Thoracic aorta (tissue), 2 donors: ENCODE data around the gene LYPD6B. TPM values are rescaled to one million over a fixed set of nuclear protein-coding genes. Genes with fewer than 3 reads are reported as not detected.

Experiments
- ATAC-seq: fragments of 150-250 bp; one replicate; pipeline ENCODE4 v1.8.0; 2017; ENCODE audit warnings: low read depth; ENCODE audit not compliant: insufficient number of reproducible peaks, low FRiP score
- DNase-seq: peaks from one replicate; pipeline ENCODE4 v3.0.0-alpha.2; 2020; ENCODE audit warnings: low spot score
- H3K27ac ChIP-seq, 2 donors: fragments of 200-600 bp; sonication (generic); 1 replicate in 1 of 2; 2 replicates in 1 of 2; pipeline ENCODE4 v1.5.1; 2016; ENCODE audit warnings: mild to moderate bottlenecking in 2 of 2, moderate library complexity in 2 of 2
- H3K27me3 ChIP-seq: fragments of 200-600 bp; sonication (generic); replicated peaks from 2 replicates; pipeline ENCODE4 v1.6.0; 2016; ENCODE audit warnings: mild to moderate bottlenecking; ENCODE audit not compliant: insufficient read depth
- H3K36me3 ChIP-seq: fragments of 200-600 bp; sonication (generic); one replicate; pipeline ENCODE4 v1.5.1; 2016
- H3K4me1 ChIP-seq, 2 donors: fragments of 200-600 bp; sonication (generic); 1 replicate in 1 of 2; 2 replicates in 1 of 2; pipeline versions ENCODE4 v1.5.1 to v1.6.0; 2016; ENCODE audit warnings: low read depth in 2 of 2, mild to moderate bottlenecking in 1 of 2; ENCODE audit not compliant: control insufficient read depth in 1 of 2
- H3K4me3 ChIP-seq: fragments of 200-600 bp; sonication (generic); 2 replicates; pipeline ENCODE4 v1.5.1; 2016; ENCODE audit warnings: mild to moderate bottlenecking
- H3K9me3 ChIP-seq: fragments of 200-600 bp; sonication (generic); 2 replicates; pipeline ENCODE4 v1.5.1; 2016
- total RNA-seq, 2 donors: library from RNA; depleted of rRNA; stranded (reverse); fragments of >200 nt; gene quantifications; one replicate each; pipeline versions ENCODE4 v1.1.0 to v1.2.3, GENCODE V29; 2016
- TF ChIP-seq, protein P1 (sequence below): fragments of 200-600 bp; sonication (generic); IDR thresholded peaks from one replicate; pipeline ENCODE4 v1.5.1; 2019; ENCODE audit warnings: antibody characterized with exemption

Gene LYPD6B
- total RNA-seq, 2 donors from 2014 or later, result not detected

DNA sequence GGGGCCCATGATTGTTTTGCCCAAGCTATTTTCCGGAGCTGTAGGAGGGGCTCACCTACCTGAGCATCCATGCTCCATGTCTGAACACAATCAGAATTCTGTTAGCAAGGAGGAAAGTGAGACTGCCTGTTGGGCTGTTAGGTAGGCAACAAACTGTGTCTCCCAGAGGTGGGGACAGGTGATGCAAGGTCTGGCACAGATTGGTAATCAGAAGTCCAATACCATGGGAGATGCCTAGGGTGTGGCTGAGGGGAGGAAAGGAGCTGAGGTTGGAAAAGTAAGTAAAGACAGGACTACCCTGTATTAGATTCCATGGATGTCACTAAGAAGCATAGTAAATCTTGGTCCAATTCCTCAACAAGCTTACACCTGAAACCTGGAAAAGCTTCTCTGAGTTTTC is 3.0 kb downstream of the LYPD6B start:
- H3K27me3 ChIP-seq, result no peaks in the 10 kb centered on the region
- H3K4me3 ChIP-seq, result no peak overlapping the region
- no peak for DNase-seq
- H3K9me3 ChIP-seq, result no peaks in the 10 kb centered on the region
- H3K27ac ChIP-seq, result no peak overlapping the region
- no peaks in the 10 kb centered on the region for H3K4me1 ChIP-seq
- H3K36me3 ChIP-seq, result no peaks in the 10 kb centered on the region
- TF ChIP-seq, protein P1, sequence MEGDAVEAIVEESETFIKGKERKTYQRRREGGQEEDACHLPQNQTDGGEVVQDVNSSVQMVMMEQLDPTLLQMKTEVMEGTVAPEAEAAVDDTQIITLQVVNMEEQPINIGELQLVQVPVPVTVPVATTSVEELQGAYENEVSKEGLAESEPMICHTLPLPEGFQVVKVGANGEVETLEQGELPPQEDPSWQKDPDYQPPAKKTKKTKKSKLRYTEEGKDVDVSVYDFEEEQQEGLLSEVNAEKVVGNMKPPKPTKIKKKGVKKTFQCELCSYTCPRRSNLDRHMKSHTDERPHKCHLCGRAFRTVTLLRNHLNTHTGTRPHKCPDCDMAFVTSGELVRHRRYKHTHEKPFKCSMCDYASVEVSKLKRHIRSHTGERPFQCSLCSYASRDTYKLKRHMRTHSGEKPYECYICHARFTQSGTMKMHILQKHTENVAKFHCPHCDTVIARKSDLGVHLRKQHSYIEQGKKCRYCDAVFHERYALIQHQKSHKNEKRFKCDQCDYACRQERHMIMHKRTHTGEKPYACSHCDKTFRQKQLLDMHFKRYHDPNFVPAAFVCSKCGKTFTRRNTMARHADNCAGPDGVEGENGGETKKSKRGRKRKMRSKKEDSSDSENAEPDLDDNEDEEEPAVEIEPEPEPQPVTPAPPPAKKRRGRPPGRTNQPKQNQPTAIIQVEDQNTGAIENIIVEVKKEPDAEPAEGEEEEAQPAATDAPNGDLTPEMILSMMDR, result no peak
- no peak for ATAC-seq

DNA sequence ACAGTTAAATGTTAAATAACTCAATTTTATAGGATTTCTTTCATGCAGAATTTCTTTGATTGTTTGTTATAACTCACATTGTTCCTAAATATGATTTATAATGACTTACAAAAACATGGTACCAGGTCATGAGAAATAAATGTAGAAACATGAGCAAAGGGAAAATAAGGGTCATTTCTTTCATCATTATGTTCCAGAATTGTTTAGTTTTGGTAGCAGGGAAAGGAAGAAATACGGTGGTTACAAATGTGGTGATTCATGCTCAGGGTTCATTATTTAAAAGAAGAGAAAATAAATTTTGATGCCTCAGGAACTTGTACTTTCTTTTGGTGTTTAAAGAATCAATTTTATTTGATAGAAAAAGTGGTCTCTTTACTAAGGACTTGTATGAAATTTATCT is 4.4 kb downstream of the LYPD6B start:
- Histone ChIP-seq H3K9me3 (no peaks in the 10 kb centered on the region), H3K4me3 (no peak overlapping the region), H3K36me3 (no peaks in the 10 kb centered on the region), H3K27me3 (no peaks in the 10 kb centered on the region), H3K4me1 (no peaks in the 10 kb centered on the region), H3K27ac (no peak overlapping the region)
- TF ChIP-seq, protein P1, result no peak
- DNase-seq (no peak), ATAC-seq (no peak)

DNA sequence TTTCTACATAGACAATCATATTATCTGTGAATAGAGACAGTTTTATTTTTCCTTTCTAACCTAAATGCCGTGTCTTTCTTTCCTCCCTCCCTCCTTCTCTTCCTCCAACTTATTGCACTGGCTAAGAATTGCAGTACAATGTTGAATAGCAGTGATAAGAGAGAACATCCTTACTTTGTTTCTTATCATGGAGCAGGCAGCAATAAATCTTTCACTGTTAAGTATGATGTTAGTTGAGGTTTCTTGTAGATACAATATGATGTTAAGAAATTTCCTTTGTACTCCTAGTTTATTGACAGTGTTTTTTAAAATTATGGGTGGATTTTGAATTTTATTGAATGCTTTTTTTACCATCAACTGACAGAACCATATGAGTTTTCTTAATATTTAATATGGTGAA is 6.0 kb downstream of the LYPD6B start:
- TF ChIP-seq, protein P1, result no peak
- no peak overlapping the region for H3K27ac ChIP-seq
- no peaks in the 10 kb centered on the region for H3K27me3 ChIP-seq
- no peaks in the 10 kb centered on the region for H3K9me3 ChIP-seq
- no peaks in the 10 kb centered on the region for H3K36me3 ChIP-seq
- ATAC-seq (no peak), DNase-seq (no peak)
- no peak overlapping the region for H3K4me3 ChIP-seq
- H3K4me1 ChIP-seq, result no peaks in the 10 kb centered on the region

DNA sequence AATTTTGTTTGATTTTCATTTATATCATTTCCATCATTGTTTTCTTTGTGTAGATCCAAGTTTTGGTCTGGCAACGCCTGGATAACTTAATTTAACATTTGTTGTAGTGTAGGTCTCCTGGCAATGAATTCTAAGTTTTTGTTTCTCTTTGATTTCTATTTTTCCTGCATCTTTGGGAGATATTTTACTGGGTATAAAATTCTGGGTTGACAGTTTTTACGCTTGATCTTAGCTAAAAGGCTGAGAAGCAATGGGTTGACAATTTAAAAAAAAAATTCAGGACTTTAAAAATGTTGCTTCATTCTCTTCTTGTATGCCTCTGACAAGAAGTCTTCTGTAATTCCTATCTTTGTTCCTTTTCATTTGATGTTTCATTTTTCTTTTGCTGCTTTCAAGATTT is 8.6 kb downstream of the LYPD6B start:
- H3K27me3 ChIP-seq, result no peaks in the 10 kb centered on the region
- no peak overlapping the region for H3K27ac ChIP-seq
- DNase-seq (no peak), ATAC-seq (no peak)
- H3K4me3 ChIP-seq, result no peak overlapping the region
- TF ChIP-seq, protein P1, result no peak
- H3K36me3 ChIP-seq, result no peaks in the 10 kb centered on the region
- H3K4me1 ChIP-seq, result no peaks in the 10 kb centered on the region
- no peaks in the 10 kb centered on the region for H3K9me3 ChIP-seq

DNA sequence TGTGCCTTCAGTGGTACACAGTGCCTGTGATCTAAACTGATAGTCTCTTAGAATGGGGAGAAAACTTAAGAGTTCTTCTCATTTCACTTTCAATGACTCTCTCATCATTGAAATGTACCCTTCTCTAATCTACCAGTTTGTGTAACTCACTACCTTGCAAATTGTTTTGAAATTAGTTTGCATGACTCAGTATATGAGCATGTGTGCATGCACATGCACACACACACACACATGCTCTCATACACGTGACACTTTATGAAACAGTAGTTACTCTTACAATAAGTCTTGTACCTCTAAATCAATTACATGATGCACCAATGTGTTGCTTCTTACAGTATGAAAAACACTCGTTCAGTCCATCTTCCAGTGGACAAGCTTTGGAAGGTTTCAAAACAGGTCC is 10.6 kb downstream of the LYPD6B start:
- H3K9me3 ChIP-seq, result no peaks in the 10 kb centered on the region
- no peak overlapping the region for H3K4me3 ChIP-seq
- H3K27me3 ChIP-seq, result no peaks in the 10 kb centered on the region
- ATAC-seq, result no peak
- no peaks in the 10 kb centered on the region for H3K4me1 ChIP-seq
- no peaks in the 10 kb centered on the region for H3K36me3 ChIP-seq
- H3K27ac ChIP-seq, result no peak overlapping the region
- DNase-seq, result no peak
- TF ChIP-seq, protein P1, result no peak
